ENCODE results near the gene GLG1. TPM values are rescaled to one million over a fixed set of nuclear protein-coding genes. Genes with fewer than 3 reads are reported as not detected.
A peak's percentile ranks its signal among the peaks of the same experiment; 100 is the strongest.
"Not testable (repeated sequence)": the region's sequence is repeated elsewhere in the genome, so short reads cannot be mapped to it uniquely, and the experiment has no call there.

GLG1 gene
- total RNA-seq, 1 experiment from 2014 or later, result 99.1 TPM

GRCh38 chr16:74557275-74557674, 49.6 kb downstream of the GLG1 start:
- Mint-ChIP-seq H3K4me1 (ENCODE audit: insufficient read depth, unreplicated experiment) (no peaks in the 10 kb centered on the region), H3K27ac (ENCODE audit: low read depth, unreplicated experiment) (no peak overlapping the region), H3K27me3 (ENCODE audit: insufficient read depth, unreplicated experiment) (no peaks in the 10 kb centered on the region), H3K9me3 (ENCODE audit: unreplicated experiment) (no peaks in the 10 kb centered on the region), H3K4me3 (ENCODE audit: unreplicated experiment) (no peak overlapping the region), H3K36me3 (ENCODE audit: insufficient read depth, unreplicated experiment) (no peaks in the 10 kb centered on the region)
- ChIA-PET POLR2A (interaction anchor here (1.0 to 1.2 kb wide), 4 partner anchors 22 to 76 kb away, joined by 3 to 5 read pairs (median 4); partner anchors contain the start of gene GLG1), CTCF (interaction anchor here (0.5 to 0.6 kb wide), 4 partner anchors 21 to 1086 kb away, joined by 3 read pairs; no protein-coding TSS in a partner anchor)
- no peak for DNase-seq (ENCODE audit: unreplicated experiment)
- BruUV-seq (replicated peaks), result no TSS peak
- intact Hi-C loops (cut with micrococcal nuclease), result no loop called here
- no peak for TF ChIP-seq CTCF (IDR thresholded peaks at IDR 0.05; ENCODE audit: unreplicated experiment)

GRCh38 chr16:74556375-74556922, 50.5 kb downstream of the GLG1 start:
- ChIA-PET CTCF (interaction anchor here (0.5 to 0.6 kb wide), 3 partner anchors 20 to 1085 kb away, joined by 3 read pairs; no protein-coding TSS in a partner anchor), POLR2A (interaction anchor here (1.0 to 1.2 kb wide), 3 partner anchors 23 to 50 kb away, joined by 3 to 5 read pairs (median 4); partner anchors contain the start of gene GLG1)
- no TSS peak for BruUV-seq (replicated peaks)
- DNase-seq (ENCODE audit: unreplicated experiment), result peak; percentile 21
- no peak for TF ChIP-seq CTCF (IDR thresholded peaks at IDR 0.05; ENCODE audit: unreplicated experiment)
- no peaks in the 10 kb centered on the region for H3K4me1 Mint-ChIP-seq (ENCODE audit: insufficient read depth, unreplicated experiment)
- intact Hi-C loops (cut with micrococcal nuclease), result no loop called here
- no peak overlapping the region for H3K4me3 Mint-ChIP-seq (ENCODE audit: unreplicated experiment)
- H3K9me3 Mint-ChIP-seq (ENCODE audit: unreplicated experiment), result no peaks in the 10 kb centered on the region
- H3K27me3 Mint-ChIP-seq (ENCODE audit: insufficient read depth, unreplicated experiment), result no peaks in the 10 kb centered on the region
- no peaks in the 10 kb centered on the region for H3K36me3 Mint-ChIP-seq (ENCODE audit: insufficient read depth, unreplicated experiment)
- H3K27ac Mint-ChIP-seq (ENCODE audit: low read depth, unreplicated experiment), result no peak overlapping the region

GRCh38 chr16:74552357-74552756, 54.6 kb downstream of the GLG1 start:
- POLR2A ChIA-PET; BruUV-seq (replicated peaks); H3K27ac Mint-ChIP-seq (ENCODE audit: low read depth, unreplicated experiment); CTCF ChIA-PET; H3K4me3 Mint-ChIP-seq (ENCODE audit: unreplicated experiment); intact Hi-C loops (cut with micrococcal nuclease); H3K4me1 Mint-ChIP-seq (ENCODE audit: insufficient read depth, unreplicated experiment); H3K9me3 Mint-ChIP-seq (ENCODE audit: unreplicated experiment); H3K27me3 Mint-ChIP-seq (ENCODE audit: insufficient read depth, unreplicated experiment); H3K36me3 Mint-ChIP-seq (ENCODE audit: insufficient read depth, unreplicated experiment); DNase-seq (ENCODE audit: unreplicated experiment): not testable (repeated sequence)

GRCh38 chr16:74550227-74551019, 56.5 kb downstream of the GLG1 start:
- H3K4me3 Mint-ChIP-seq (ENCODE audit: unreplicated experiment); H3K9me3 Mint-ChIP-seq (ENCODE audit: unreplicated experiment); DNase-seq (ENCODE audit: unreplicated experiment); intact Hi-C loops (cut with micrococcal nuclease); H3K27ac Mint-ChIP-seq (ENCODE audit: low read depth, unreplicated experiment); H3K36me3 Mint-ChIP-seq (ENCODE audit: insufficient read depth, unreplicated experiment); POLR2A ChIA-PET; H3K4me1 Mint-ChIP-seq (ENCODE audit: insufficient read depth, unreplicated experiment); BruUV-seq (replicated peaks); H3K27me3 Mint-ChIP-seq (ENCODE audit: insufficient read depth, unreplicated experiment); CTCF ChIA-PET: not testable (repeated sequence)

GRCh38 chr16:74546112-74546511, 60.8 kb downstream of the GLG1 start:
- H3K36me3 Mint-ChIP-seq (ENCODE audit: insufficient read depth, unreplicated experiment); H3K4me3 Mint-ChIP-seq (ENCODE audit: unreplicated experiment); H3K27ac Mint-ChIP-seq (ENCODE audit: low read depth, unreplicated experiment); intact Hi-C loops (cut with micrococcal nuclease); H3K4me1 Mint-ChIP-seq (ENCODE audit: insufficient read depth, unreplicated experiment); CTCF ChIA-PET; BruUV-seq (replicated peaks); DNase-seq (ENCODE audit: unreplicated experiment); POLR2A ChIA-PET; H3K9me3 Mint-ChIP-seq (ENCODE audit: unreplicated experiment); H3K27me3 Mint-ChIP-seq (ENCODE audit: insufficient read depth, unreplicated experiment): not testable (repeated sequence)

GRCh38 chr16:74542911-74543578, 63.9 kb downstream of the GLG1 start:
- BruUV-seq (replicated peaks); intact Hi-C loops (cut with micrococcal nuclease); H3K36me3 Mint-ChIP-seq (ENCODE audit: insufficient read depth, unreplicated experiment); POLR2A ChIA-PET; H3K27me3 Mint-ChIP-seq (ENCODE audit: insufficient read depth, unreplicated experiment); H3K27ac Mint-ChIP-seq (ENCODE audit: low read depth, unreplicated experiment); H3K4me1 Mint-ChIP-seq (ENCODE audit: insufficient read depth, unreplicated experiment); H3K9me3 Mint-ChIP-seq (ENCODE audit: unreplicated experiment); CTCF ChIA-PET; DNase-seq (ENCODE audit: unreplicated experiment); H3K4me3 Mint-ChIP-seq (ENCODE audit: unreplicated experiment): not testable (repeated sequence)

- H3K27ac Mint-ChIP-seq (ENCODE audit: low read depth, unreplicated experiment); H3K4me1 Mint-ChIP-seq (ENCODE audit: insufficient read depth, unreplicated experiment); H3K9me3 Mint-ChIP-seq (ENCODE audit: unreplicated experiment); CTCF ChIA-PET; H3K27me3 Mint-ChIP-seq (ENCODE audit: insufficient read depth, unreplicated experiment); H3K4me3 Mint-ChIP-seq (ENCODE audit: unreplicated experiment); POLR2A ChIA-PET; H3K36me3 Mint-ChIP-seq (ENCODE audit: insufficient read depth, unreplicated experiment); DNase-seq (ENCODE audit: unreplicated experiment); BruUV-seq (replicated peaks); intact Hi-C loops (cut with micrococcal nuclease): not testable (repeated sequence)
Observed at GRCh38 chr16:74540663-74541062, 66.3 kb downstream of the GLG1 start.

All from MCF 10A (cell line).